Loucy (cell line): ENCODE results near the gene FOXP1.

ENCODE experiments used
- CTCF ChIP-seq: fragments of 200-600 bp; sonication (generic); conservative IDR thresholded peaks from 2 replicates; pipeline ENCODE4 v1.5.1; 2014; ENCODE audit warnings: mild to moderate bottlenecking, antibody characterized with exemption, low read length
- EZH2phosphoT487 ChIP-seq: fragments of 200-600 bp; IDR thresholded peaks from 2 replicates; pipeline ENCODE4 v1.6.1; 2018; ENCODE audit warnings: antibody characterized with exemption, mild to moderate bottlenecking, moderate library complexity, borderline replicate concordance

- TF ChIP-seq CTCF (no peak), EZH2phosphoT487 (peak; percentile 54)
These were observed 167.8 kb downstream of the FOXP1 start for GRCh38 chr3:71415681-71416122.
